HG03439 (cell line): Measurements from ENCODE around the gene ARFGAP1.
"Not testable (repeated sequence)": the region's sequence is repeated elsewhere in the genome, so short reads cannot be mapped to it uniquely, and the experiment has no call there.

Experiments used
- ATAC-seq: cut with Tn5 transposase; IDR thresholded peaks from one replicate; pipeline ENCODE4 v1.9.1; 2021; ENCODE audit warnings: mild to moderate bottlenecking, moderate library complexity; ENCODE audit not compliant: unreplicated experiment

Gene ARFGAP1

DNA sequence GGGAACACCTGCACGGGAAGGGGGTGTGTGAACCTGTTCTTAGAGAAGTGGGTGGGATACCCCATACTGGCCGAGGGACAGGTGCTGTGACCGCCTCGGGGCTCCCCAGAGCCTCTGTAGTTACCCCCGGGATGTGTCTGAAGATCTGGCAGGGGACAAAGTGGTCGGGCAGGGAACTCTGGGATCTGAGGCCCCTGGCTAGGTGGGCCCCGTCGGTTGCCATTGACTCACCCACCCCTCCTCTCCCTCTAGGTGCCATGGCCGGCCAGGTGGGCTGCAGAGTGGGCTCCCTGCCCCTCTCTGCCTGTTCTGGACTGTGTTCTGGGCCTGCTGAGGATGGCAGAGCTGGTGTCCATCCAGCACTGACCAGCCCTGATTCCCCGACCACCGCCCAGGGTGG, 32.6 kb upstream of the ARFGAP1 start:
- ATAC-seq: no peak

DNA sequence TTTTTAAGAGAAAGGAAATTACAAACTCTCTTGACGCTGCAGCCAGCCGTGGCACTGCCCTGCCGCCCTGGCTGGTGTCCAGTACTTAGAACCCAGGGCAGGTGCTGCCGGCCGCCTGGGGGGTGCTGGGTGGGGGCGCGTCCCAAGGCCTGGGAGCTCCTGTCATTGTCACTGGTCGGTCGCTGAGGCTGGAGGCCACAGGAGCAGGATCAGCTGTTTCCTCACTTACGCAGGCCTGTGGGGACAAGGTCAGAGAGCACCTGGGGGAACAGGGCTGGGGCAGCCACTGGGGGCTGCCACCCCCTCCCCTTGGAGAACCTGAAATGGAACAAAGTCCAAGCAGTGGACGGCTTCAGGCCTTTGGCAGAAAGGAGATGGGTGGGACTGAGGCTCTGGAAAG, 31.3 kb upstream of the ARFGAP1 start:
- no peak for ATAC-seq

DNA sequence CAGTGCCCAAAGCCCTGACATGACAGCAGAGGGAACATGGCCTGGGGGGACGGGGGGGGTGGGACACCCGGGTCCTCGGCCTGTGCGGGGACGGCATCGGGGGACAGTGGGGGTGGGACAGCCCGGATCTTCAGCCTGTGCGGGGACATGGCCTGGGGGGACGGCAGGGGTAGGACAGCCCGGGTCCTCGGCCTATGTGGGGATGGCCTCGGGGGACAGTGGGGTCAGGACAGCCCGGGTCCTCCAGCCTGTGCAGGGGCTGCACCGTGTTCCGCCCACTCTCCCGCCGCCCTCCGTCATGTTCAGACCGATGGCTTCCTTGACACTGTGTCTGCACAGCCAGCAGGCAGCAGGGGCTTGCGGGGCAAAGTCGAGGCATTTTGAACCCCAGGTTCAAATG, 29.9 kb upstream of the ARFGAP1 start:
- ATAC-seq: no peak

DNA sequence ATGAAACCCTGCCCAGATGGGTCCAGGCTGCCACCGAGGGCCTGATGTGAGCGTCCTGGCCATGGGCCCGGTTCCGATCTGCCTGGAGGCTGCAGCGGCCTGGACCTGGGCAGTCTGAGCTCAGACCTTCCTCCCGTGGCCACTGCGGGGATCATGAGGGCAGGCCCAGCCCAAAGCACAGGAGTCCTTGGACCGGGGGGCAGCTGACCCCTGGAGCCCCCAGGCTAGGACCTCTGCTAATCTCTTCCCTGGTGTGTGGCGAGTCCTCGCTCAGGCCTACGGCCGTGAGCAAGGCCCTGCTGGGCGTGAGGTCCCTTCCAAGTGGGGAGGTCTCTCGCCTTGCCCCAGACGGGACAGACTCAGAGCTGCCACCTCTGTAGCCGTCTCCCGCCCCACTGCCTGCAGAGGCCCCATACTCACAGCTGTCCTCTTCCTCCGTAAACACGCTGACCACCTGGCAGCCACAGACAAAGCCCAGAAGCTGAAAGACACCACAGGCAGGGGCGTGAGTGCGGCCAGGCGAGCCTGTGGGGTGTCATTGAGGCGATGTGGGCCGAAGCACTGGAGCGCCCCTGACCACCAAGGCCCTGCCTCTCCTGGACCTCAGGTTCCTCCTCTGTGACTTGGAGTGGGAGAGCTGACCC, 28.9 kb upstream of the ARFGAP1 start:
- no peak for ATAC-seq

DNA sequence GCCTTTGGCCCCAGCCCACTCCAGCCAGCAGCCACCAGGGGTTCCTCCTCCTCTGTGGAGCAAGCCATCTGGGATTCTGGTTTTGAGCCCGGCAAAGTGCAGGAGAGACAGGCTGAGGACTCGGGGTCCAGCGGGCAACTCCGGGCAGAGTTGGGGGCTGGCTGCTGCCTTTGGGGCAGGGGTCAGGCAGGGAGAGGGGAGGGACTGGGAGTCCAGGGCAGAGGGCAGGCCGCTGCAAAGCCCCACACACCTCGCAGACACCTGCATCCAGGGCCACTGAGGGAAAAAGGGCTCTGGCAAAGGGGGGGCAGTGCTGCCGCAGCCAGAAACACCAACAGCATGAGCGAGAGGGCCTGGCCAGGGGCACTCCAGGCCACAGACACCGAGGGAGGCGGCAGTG, 28.1 kb upstream of the ARFGAP1 start:
- no peak for ATAC-seq

DNA sequence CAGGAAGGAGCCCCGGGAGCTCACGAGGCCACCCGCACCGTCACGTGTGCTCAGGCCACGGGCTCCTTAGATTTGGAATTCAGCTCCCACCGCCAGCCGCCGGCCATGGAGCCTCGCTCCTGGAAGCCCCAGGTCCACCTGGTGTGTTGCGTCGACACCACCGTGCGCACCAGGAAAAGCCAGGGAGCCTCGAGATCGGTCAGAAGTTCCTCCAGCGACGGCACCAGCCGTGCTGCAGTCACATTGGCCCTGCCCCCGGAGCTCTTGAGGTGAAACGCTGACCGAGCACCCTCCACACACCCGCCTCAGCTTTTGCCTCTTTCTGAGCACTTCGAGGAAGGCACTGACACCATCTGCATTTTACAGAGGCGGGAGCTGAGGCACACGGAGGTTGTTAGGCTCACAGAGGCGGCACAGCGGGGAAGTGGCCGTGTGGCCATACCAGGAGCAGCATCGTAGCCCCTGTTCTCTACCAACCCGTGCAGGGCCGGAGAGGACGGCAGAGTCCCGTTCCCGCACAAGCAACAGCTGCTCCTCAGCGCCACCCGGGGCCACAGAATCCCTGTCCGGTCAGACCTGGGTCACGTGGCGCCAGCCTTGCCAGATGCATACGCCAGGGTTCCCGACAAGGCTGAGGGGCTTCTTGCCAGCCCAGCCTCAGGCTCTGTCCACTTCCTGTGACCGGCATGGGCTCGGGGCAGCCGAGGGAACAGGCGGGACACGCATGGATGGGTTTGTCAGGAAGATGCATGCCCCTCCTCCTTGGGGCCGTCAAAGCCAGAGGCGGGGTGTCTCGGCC, 25.9 kb upstream of the ARFGAP1 start:
- no peak for ATAC-seq

DNA sequence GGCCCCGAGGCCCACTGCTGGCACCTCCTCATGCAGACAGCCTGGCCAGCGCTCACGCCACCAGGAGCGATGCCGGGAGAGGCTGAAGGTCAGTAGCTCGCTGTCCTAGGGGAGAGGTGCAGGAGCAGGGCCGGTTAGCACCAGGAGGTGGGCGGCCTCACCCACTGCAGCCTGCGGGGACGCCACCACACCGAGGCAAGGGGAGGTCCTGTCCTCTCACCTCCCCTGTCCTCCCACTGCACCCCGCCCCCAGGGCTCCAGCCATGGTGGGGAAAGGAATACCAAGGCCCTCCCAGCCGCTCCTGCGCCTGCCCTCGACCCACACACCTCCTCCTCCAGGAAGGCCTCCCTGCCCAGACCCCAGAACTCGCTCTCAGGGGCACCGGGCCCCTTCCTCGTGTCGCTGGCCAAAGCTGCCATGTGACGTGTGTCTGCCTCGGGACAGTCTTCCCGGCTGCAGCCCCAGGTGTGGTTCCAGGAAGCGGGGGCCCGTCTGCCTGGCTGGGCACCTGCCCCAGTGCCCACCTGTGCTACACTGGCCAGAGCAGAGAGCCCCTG, 24.9 kb upstream of the ARFGAP1 start:
- no peak for ATAC-seq

DNA sequence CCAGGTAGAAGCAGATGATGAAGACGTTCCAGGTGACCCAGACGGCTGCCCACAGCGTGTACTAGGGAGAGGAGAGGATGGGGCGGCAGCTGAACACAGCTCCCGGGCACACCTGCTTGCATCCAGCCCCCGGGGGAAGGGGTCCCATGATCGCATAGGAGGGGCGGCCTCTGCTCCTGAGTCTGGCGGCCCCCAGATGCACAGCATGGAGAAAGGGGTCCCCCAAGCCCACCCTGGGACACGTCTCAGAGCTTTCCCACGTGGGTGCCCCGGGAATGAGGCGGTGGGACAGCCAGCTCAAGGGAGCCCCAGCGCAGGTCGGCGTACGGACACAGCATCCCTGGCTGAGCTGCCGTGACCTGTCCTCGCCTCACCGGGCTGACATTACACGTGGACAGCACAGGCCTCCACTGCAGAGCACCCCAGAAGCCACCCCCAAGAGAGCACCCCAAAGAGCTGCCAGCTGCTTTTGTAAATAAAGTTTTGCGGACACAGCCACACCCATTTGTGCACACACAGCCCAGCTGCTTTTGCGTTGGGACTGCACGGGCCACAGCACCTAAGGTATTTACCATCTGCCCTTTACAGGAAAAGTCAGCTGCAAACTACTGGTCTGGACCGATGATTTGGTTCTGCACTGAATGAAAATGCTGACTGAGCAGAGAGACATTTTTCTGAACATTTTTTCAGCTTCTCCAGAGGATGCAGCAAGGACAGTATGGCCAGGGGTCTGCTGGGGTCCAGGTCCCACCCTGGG, 23.6 kb upstream of the ARFGAP1 start:
- ATAC-seq: no peak

DNA sequence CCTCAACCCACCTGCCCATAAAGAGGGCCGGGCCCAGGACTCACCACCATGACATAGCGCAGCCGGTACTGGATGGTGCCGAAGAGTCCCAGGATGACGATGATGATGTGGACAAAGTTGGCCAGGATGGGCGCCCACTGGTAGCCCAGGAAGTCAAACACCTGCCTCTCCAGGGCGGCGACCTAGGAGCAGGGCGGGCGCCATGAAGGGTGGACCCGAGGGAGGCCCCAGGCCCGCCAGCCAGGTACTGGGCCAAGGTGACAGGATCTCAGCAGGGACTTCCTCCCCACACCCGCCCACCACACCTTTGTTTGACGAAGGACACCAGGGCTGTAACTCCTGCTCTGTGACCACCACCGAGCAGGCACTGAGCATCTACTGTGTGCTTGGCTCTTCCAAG, 22.7 kb upstream of the ARFGAP1 start:
- ATAC-seq: no peak

DNA sequence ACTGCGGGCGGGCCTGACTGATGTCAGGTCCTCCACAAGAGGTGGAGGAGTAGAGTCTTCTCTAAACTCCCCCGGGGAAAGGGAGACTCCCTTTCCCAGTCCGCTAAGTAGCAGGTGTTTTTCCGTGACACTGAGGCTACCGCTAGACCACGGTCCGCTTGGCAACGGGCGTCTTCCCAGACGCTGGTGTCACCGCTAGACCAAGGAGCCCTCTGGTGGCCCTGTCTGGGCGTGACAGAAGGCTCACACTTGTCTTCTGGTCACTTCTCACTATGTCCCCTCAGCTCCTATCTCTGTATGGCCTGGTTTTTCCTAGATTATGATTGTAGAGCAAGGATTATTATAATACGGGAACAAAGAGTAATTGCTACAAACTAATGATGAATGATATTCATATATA, 21.3 kb upstream of the ARFGAP1 start:
- not testable (repeated sequence) for ATAC-seq

DNA sequence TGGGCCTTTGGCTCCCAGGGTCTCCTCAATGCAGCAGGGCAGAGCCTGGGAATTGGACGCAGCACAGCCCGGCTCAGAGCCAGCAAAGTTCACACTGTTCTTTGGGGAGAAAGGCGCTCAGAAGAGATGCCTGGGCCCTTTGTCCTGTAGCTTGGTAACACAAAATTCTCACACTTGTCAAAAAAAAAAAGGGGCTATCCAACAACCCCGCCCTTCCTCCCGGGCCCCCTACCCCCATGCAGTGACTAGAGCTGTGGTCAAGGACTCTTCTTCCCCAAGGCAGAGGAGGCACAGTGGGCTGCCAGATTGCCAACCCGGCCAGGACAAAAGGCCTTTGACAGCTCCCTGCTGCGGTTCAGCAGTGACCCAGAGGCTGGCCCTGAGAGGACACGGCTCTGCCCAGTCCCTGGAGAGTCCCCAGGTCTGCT, 20.3 kb upstream of the ARFGAP1 start:
- no peak for ATAC-seq

DNA sequence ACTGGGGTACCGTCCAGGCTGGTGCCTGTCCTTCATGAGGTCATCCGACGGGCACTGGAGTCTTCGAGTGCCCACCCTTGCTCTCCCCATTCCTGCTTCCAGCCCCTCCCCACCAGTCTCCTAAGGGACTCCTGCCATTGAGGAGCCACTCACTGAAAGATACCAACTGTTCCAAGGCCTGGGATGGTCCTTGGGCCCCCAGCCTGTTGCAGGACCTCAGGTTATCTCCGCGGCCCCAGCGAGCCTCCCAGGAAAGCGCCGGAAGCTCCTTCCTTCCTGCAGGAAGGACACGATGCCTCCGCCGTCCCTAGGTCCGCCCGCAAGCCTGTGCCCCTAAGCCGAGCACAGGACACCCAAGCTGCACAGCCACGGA, 19.6 kb upstream of the ARFGAP1 start:
- no peak for ATAC-seq

DNA sequence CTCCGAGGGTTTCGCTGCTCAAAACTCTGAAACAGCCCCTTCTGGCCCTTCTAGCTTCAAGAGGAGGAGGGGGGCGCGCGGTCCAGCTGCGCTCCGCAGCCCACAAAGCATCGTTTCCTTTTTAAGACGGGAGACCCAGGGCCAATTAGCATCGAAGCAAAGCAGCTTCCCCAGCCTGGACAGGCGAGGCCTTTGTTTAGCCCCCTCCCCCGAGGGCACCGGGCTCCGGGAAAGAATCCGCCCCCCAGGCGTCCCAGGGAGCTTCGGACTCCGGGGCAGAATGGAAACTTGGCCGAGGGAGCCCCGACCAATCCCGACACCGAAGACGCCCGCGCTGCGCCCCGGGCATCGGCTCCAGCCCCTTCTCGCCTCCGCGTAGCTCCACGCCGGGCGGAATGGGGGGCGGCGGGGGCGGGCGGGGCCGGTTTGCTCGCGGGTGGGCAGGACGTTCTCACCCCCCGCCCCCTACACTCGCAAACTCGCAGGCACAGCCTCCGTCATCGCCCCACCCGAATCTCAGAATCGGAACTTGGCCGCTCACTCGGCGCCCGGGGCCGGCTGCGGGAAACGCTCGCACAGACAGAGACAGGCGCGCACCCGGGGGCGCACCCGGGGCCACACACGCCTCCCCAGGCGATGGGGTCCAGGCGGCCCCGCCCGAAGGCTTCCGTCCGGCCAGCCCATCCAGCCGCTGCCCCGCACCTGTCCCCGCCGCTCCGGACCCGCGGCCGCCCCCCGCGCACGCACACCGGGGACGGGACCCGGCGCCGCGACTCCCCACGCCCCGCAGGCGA, 19.0 kb upstream of the ARFGAP1 start:
- ATAC-seq: no peak

DNA sequence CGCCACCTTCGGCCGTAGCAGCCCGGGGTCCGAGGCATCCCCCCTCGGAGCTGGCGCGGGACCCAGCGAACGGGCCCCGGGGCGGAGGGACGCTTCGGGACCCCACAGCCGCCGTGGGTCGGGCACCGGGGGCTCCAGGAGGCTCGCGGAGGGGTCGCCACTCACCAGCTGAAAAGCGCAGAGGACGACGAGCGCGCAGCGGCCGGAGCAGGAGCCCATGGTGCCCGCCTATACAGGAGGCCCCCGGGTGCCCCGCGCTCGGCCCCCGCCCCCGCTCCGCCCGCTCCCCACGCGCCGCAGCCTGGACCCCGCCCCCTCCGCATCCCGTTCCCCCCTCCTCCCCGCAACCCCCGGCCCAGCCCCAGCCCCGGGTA, 18.4 kb upstream of the ARFGAP1 start, which contains the start of gene NKAIN4:
Gene NKAIN4, minus strand, starts transcription at position 232 of the 374 bp plus-strand sequence. Its CDS starts 13 bp downstream, at position 219.
- no peak for ATAC-seq

DNA sequence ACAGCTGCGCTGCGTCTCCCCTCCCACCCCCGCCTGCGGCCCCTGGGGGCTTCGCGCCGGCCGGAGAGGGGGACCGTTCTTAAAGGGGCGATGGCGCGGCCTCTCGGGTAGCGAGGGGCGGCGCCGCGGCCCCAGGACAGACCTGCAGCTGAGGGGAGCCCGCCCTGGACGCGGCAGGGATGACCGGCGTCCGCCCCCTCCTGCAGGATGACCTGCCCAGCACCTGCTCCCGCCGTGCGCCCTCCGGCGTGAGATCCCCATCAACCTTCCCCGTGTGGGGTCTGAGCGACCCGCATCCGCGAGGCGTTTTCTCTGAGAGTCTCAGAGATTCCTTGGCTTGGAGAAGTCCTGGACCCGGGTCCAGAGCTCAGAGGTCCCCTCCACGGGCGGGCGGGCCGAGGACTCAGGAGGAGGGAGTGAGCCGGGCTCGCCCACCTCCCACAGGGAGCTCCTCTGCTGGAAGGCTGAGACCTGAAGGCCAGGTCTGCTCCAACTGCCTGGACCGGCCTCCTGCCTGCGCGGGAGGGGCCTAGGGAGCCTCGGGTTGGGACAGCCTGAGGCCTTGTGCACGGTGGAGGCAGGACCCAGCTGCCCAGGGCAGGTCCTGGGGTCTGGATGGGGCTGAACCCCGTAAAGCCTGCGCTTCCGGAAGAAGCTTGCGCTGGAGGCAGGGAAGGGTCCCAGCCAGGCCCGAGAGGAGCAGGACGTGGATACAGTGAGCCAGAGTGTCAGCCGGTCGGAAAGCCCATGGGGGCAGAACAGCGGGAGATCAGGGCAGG, 17.8 kb upstream of the ARFGAP1 start:
- no peak for ATAC-seq

DNA sequence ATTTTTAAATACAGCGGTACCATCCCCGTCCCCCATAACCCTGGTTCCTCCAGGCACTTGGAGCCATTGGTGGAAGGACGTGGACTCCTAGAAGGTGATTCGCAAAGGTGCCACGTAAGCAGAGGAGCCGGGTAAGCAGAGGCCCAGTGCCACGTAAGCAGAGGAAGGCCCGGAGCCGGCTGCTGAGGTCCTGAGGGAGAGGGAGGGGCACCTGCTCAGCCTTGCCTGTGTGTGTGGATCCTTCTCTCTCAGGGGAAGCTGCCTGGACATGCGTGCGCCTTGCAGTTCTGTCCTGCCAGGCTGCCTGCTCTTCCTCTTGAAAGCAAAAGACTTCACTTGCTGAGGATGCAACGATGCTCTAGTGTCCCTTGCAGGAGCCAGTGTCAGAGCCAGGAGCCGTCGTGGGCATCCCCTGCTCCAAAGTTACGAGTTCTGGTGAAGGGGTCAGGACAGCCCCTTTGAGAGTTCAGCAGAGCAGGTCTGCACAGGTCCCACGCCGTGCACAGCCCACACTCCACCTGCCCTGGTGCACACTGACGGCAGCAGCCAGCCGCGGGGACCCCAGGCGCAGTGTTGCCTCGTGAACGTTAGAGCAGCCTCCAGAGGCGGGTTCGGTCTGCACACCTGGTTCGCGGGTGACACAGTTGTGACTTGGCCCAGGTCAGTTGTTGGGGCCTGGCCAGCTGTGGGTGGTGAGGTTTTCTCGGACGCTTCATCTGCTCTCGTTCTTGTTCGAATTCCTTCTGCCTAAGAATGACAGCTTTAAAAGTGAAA, 16.5 kb upstream of the ARFGAP1 start:
- no peak for ATAC-seq

DNA sequence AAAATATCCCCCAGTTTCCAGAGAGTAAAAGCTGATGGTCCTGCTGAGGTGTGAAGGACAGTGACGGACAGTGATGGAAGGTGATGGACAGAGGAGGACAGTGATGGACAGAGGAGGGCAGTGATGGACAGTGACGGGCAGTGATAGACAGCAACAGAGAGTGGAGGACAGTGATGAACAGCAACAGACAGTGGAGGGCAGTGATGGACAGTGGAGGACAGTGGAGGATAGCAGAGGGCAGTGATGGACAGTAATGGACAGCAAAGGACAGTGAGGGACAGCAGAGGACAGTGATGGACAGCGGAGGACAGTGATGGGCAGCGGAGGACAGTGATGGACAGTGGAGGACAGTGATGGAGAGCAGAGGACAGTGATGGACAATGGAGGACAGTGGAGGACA, 15.7 kb upstream of the ARFGAP1 start:
- no peak for ATAC-seq

DNA sequence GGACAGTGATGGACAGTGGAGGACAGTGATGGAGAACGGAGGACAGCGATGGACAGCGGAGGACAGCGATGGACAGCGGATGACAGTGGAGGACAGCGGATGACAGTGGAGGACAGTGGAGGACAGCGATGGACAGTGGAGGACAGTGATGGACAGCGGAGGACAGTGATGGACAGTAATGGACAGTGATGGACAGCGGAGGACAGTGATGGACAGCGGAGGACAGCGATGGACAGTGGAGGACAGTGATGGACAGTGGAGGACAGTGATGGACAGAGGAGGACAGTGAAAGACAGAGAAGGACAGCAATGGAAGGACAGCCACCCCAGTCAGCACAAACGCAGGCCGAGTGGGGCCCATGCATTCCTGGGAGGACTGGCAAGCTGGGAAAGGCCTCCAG, 15.0 kb upstream of the ARFGAP1 start:
- no peak for ATAC-seq

DNA sequence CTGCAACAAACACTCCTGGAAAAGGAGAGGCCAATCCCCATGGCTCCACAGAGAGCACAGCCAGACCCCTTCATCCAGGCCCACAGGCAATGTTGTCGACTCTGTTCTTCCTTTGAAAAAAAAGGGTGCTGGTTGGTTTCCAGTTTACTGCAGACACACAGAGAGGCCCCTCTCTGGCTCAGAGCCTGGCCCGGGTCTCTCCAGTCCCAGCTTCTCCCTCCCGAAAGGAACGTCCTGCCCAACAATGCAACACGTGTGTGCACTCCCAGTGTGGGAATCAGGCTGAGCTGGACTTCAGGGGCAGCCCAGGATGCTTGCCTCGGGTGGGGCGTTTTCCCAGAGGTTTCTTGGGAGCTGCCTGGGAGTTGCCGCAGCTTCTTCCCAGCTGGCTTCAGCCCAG, 13.8 kb upstream of the ARFGAP1 start:
- no peak for ATAC-seq
